Measurements from ENCODE around the gene SLC9A9.

SLC9A9 gene

DNA sequence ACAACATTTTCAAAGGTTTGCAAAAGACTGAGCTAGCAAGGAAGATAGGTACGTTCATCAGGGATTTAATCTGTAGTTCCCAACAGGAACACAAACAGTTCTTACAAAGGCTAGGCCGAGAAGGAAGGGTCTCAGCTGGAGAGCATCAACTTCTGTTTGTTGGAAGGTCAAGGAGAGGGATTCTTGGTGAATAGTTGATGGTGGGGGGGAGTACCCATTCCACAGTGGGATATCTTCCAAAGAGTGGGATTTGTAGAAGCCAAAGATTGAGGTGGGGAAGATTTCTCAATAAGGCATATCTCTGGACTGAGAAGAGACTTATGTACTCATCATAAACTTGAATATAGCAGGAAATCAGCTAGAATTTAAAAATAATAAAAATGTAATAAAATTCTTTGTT is 496.9 kb downstream of the SLC9A9 start:
- H3K4me1 ChIP-seq (ENCODE audit: low read length): 0 out of 2 replicates have a peak, but pooled peaks cover 7% of the 10 kb centered on the region
- H3K27me3 ChIP-seq (replicated peaks; ENCODE audit: insufficient read depth, low read length): no peaks in the 10 kb centered on the region
- H3K27ac ChIP-seq (ENCODE audit: low read length): no peak overlapping the region
- H3K79me2 ChIP-seq (ENCODE audit: low read length): no peaks in the 10 kb centered on the region
- H3K36me3 ChIP-seq (replicated peaks; ENCODE audit: insufficient read depth, low read length): no peaks in the 10 kb centered on the region
- H3K9me3 ChIP-seq (replicated peaks; ENCODE audit: insufficient read depth, low read length): no peaks in the 10 kb centered on the region
- no peak for DNase-seq
- TF ChIP-seq EZH2 (optimal IDR thresholded peaks at IDR 0.05; ENCODE audit: low read depth, low read length): no peak
- TF ChIP-seq, protein P1, sequence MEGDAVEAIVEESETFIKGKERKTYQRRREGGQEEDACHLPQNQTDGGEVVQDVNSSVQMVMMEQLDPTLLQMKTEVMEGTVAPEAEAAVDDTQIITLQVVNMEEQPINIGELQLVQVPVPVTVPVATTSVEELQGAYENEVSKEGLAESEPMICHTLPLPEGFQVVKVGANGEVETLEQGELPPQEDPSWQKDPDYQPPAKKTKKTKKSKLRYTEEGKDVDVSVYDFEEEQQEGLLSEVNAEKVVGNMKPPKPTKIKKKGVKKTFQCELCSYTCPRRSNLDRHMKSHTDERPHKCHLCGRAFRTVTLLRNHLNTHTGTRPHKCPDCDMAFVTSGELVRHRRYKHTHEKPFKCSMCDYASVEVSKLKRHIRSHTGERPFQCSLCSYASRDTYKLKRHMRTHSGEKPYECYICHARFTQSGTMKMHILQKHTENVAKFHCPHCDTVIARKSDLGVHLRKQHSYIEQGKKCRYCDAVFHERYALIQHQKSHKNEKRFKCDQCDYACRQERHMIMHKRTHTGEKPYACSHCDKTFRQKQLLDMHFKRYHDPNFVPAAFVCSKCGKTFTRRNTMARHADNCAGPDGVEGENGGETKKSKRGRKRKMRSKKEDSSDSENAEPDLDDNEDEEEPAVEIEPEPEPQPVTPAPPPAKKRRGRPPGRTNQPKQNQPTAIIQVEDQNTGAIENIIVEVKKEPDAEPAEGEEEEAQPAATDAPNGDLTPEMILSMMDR (IDR thresholded peaks at IDR 0.05; ENCODE audit: low read length): no peak
- TF ChIP-seq EZH2phosphoT487 (IDR thresholded peaks at IDR 0.05; ENCODE audit: low read length): no peak
- H3K9me2 ChIP-seq (replicated peaks; ENCODE audit: insufficient read depth, low read length): no peaks in the 10 kb centered on the region
- H4K20me1 ChIP-seq (ENCODE audit: insufficient read depth, low read length): no peaks in the 10 kb centered on the region
- H3K4me2 ChIP-seq (ENCODE audit: low read depth, low read length): no peak overlapping the region
- H3F3A ChIP-seq (ENCODE audit: insufficient read depth, low read length): no peaks in the 10 kb centered on the region
- no peak overlapping the region for H2AFZ ChIP-seq (ENCODE audit: low read length)
- H3K9ac ChIP-seq (ENCODE audit: low read length): no peak overlapping the region
- no peak overlapping the region for H3K4me3 ChIP-seq (ENCODE audit: low read length)

DNA sequence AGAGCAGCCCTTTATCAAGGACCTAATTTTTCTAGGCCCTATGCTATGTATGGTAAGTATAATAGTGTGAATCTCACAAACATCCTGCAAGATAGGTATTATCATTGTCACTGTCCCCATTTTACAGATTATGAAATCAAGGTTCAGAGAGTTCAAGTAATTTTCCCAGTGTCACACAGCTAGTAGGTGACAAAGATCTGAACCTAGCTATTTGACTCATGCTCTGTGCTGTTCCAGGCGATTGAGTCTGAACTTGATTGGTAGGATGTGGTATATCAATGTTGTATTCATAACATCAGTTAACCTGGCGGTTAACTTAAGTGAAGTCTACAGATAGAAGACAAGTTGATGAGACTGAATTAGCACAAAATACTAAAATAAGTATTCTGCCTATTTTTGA is 498.8 kb downstream of the SLC9A9 start:
- Histone ChIP-seq H3F3A (ENCODE audit: insufficient read depth, low read length) (no peaks in the 10 kb centered on the region), H3K27me3 (replicated peaks; ENCODE audit: insufficient read depth, low read length) (no peaks in the 10 kb centered on the region), H3K4me2 (ENCODE audit: low read depth, low read length) (no peak overlapping the region), H3K4me3 (ENCODE audit: low read length) (no peak overlapping the region), H3K9ac (ENCODE audit: low read length) (no peak overlapping the region), H3K9me2 (replicated peaks; ENCODE audit: insufficient read depth, low read length) (no peaks in the 10 kb centered on the region), H3K27ac (ENCODE audit: low read length) (no peak overlapping the region), H3K9me3 (replicated peaks; ENCODE audit: insufficient read depth, low read length) (no peaks in the 10 kb centered on the region), H3K79me2 (ENCODE audit: low read length) (no peaks in the 10 kb centered on the region), H2AFZ (ENCODE audit: low read length) (no peak overlapping the region), H3K36me3 (replicated peaks; ENCODE audit: insufficient read depth, low read length) (no peaks in the 10 kb centered on the region), H4K20me1 (ENCODE audit: insufficient read depth, low read length) (no peaks in the 10 kb centered on the region), H3K4me1 (ENCODE audit: low read length) (0 out of 2 replicates have a peak, but pooled peaks cover 7% of the 10 kb centered on the region)
- no peak for DNase-seq
- TF ChIP-seq EZH2phosphoT487 (IDR thresholded peaks at IDR 0.05; ENCODE audit: low read length) (no peak), EZH2 (optimal IDR thresholded peaks at IDR 0.05; ENCODE audit: low read depth, low read length) (no peak)
- TF ChIP-seq, protein P1 (IDR thresholded peaks at IDR 0.05; ENCODE audit: low read length): no peak

DNA sequence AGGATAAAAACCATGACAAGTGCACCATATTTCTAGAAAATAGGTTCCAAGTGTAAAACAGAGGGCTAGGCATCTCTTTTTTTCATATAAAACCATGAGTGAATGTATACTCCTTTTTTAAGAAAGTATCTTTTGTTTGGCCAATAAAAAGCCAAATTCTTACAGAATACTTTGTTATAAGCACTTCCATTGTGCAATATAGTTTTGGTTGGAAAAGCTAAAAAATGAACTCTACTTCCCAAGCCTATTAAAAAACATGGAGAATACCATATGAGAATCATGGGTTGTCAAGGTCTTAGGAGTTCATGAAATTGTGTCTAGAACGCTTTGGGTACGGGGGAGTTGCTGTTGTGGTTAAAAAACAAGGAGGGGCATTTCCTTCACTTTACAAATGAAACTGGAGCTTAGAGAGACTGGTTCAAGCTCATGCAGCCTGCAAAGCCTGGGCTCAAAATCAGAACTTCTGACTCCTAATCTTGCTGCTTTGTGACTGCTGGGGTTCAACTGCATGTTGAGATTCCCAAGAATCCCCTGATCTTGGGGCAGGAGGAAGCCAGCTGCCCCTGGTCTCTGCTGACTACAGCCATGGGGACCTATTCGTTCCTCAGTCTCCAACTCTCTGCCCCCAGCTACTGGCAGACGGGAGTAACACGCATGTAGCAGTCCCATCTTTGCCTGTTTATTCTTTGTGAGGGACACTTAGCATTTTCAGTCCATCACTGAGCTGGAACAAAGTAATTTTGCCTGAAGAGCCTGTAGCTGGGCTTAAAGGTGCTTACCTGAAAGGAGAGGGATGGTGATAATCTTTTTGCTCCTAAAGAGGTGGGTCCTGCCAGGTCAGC is 499.6 kb downstream of the SLC9A9 start:
- H3K36me3 ChIP-seq (replicated peaks; ENCODE audit: insufficient read depth, low read length): no peaks in the 10 kb centered on the region
- TF ChIP-seq EZH2 (optimal IDR thresholded peaks at IDR 0.05; ENCODE audit: low read depth, low read length): no peak
- TF ChIP-seq EZH2phosphoT487 (IDR thresholded peaks at IDR 0.05; ENCODE audit: low read length): no peak
- TF ChIP-seq, protein P1 (IDR thresholded peaks at IDR 0.05; ENCODE audit: low read length): no peak
- H3F3A ChIP-seq (ENCODE audit: insufficient read depth, low read length): no peaks in the 10 kb centered on the region
- DNase-seq: peak; percentile 30
- no peaks in the 10 kb centered on the region for H3K79me2 ChIP-seq (ENCODE audit: low read length)
- no peak overlapping the region for H3K4me3 ChIP-seq (ENCODE audit: low read length)
- H4K20me1 ChIP-seq (ENCODE audit: insufficient read depth, low read length): no peaks in the 10 kb centered on the region
- H3K4me1 ChIP-seq (ENCODE audit: low read length): 0 out of 2 replicates have a peak, but pooled peaks cover 7% of the 10 kb centered on the region
- no peak overlapping the region for H2AFZ ChIP-seq (ENCODE audit: low read length)
- no peaks in the 10 kb centered on the region for H3K9me3 ChIP-seq (replicated peaks; ENCODE audit: insufficient read depth, low read length)
- H3K4me2 ChIP-seq (ENCODE audit: low read depth, low read length): no peak overlapping the region
- H3K27ac ChIP-seq (ENCODE audit: low read length): no peak overlapping the region
- H3K9me2 ChIP-seq (replicated peaks; ENCODE audit: insufficient read depth, low read length): no peaks in the 10 kb centered on the region
- no peaks in the 10 kb centered on the region for H3K27me3 ChIP-seq (replicated peaks; ENCODE audit: insufficient read depth, low read length)
- no peak overlapping the region for H3K9ac ChIP-seq (ENCODE audit: low read length)
